C4-2B (cell line): ENCODE data around the gene HGFAC.
A peak's percentile ranks its signal among the peaks of the same experiment; 100 is the strongest.

Experiments used
- H3K27ac ChIP-seq: fragments of 450-650 bp; 2 replicates; pipeline ENCODE4 v1.5.1; 2017
- CTCF ChIP-seq: fragments of 450-650 bp; conservative IDR thresholded peaks from 2 replicates; pipeline ENCODE4 v1.5.1; 2017; ENCODE audit warnings: mild to moderate bottlenecking
- ZFX ChIP-seq: fragments of 450-650 bp; IDR thresholded peaks from 2 replicates; pipeline ENCODE4 v1.6.1; 2017

HGFAC gene

GRCh38 chr4:3484057-3484973, 42.5 kb downstream of the HGFAC start:
- peak overlapping the region; percentile 75 for H3K27ac ChIP-seq
- TF ChIP-seq ZFX: no peak
- TF ChIP-seq CTCF: no peak

- peak overlapping the region; percentile 75; the same call in 1 of the 2 replicates for H3K27ac ChIP-seq
- TF ChIP-seq ZFX: no peak
- TF ChIP-seq CTCF: no peak
Measured at GRCh38 chr4:3485011-3485791, 43.4 kb downstream of the HGFAC start.

GRCh38 chr4:3485886-3486540, 44.2 kb downstream of the HGFAC start:
- TF ChIP-seq CTCF (no peak), ZFX (no peak)
- H3K27ac ChIP-seq: no peak overlapping the region

- TF ChIP-seq ZFX: no peak
- TF ChIP-seq CTCF: no peak
Measured at GRCh38 chr4:3486541-3487540, 45.1 kb downstream of the HGFAC start.

GRCh38 chr4:3487861-3488260, 46.1 kb downstream of the HGFAC start:
- TF ChIP-seq CTCF (no peak), ZFX (no peak)

More at GRCh38 chr4:3486541-3487540, 45.1 kb downstream of the HGFAC start:
- H3K27ac ChIP-seq: no peak overlapping the region

GRCh38 chr4:3488820-3489219, 47.1 kb downstream of the HGFAC start:
- TF ChIP-seq ZFX (no peak), CTCF (no peak)
- H3K27ac ChIP-seq: no peak overlapping the region

More at GRCh38 chr4:3487861-3488260, 46.1 kb downstream of the HGFAC start:
- no peak overlapping the region for H3K27ac ChIP-seq
